Left kidney (tissue), 2 donors: Measurements from ENCODE around the gene SERINC5. TPM values are rescaled to one million over a fixed set of nuclear protein-coding genes. Genes with fewer than 3 reads are reported as not detected.
A peak's percentile ranks its signal among the peaks of the same experiment; 100 is the strongest.

Experiments
- DNase-seq: peaks from one replicate; pipeline ENCODE4 v3.0.0-alpha.2; 2013
- polyA plus RNA-seq: library from polyadenylated mRNA; unstranded; fragments of 120-200 nt; gene quantifications from one replicate; pipeline ENCODE4 v1.2.1, GENCODE V29; 2013; ENCODE audit not compliant: insufficient read length

SERINC5 gene
- polyA plus RNA-seq, 1 donor, result 58.5 TPM

DNA sequence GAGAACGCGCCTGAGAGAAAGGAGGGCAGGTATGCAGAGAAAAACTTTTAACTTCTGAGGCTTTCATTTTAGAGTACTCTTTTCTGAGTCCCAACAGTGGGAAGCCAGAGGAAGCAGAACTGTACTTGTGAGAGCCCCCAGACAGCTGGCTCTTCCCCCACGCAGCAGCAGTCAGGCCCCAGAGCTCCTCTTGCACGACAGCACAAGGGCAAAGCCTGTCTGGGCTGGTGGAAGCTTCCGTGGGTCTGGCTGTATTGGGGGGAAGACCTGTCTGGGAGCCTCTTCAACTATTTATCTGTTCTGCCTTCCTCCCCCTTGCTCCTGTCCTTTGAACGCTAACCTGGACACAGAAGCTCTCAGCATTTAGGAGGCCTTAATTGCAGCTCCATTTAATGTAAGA, 152.5 kb downstream of the SERINC5 start:
- no peak for DNase-seq

DNA sequence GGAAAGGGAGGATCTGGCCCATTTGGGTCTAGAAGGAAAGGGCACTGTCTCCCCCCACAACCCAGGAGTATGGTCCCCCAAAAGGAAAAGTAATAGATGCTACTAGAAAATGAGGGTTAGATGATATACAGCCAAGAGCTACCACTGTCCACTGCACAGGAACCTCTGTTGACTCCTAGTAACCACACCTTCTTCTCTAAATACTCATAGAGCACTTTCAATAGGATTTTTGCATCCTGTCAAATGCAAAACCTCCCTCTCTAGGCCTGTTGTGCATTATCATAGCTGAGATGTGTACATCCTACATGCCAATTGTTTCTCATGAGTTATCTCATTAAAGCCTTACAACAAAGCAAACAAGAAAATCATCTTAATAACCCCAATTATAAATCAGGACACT, 153.9 kb downstream of the SERINC5 start:
- DNase-seq, result no peak

DNA sequence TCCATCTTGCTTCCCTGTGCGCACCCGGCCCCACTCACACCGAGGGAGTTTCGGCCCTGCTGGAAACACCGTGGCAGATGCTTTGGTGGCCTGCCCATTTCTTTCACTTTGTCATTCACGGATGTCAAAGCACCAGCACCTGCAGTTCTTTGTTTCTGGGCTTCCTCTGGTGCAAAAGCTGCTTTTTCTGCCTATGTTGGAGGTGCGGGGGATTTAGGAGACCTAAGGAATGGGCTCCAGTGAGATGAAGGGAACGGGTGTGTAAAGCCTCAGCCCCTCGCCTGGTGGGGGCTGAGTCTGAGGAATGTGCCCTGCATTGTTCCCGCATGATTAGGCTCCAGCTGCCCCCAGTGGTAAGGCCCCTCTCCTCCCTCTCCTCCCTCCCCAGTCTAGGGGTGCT, 158.4 kb downstream of the SERINC5 start:
- no peak for DNase-seq

- DNase-seq, result no peak
These were observed 161.6 kb downstream of the SERINC5 start for GRCh38 chr5:80094236-80094738.

DNA sequence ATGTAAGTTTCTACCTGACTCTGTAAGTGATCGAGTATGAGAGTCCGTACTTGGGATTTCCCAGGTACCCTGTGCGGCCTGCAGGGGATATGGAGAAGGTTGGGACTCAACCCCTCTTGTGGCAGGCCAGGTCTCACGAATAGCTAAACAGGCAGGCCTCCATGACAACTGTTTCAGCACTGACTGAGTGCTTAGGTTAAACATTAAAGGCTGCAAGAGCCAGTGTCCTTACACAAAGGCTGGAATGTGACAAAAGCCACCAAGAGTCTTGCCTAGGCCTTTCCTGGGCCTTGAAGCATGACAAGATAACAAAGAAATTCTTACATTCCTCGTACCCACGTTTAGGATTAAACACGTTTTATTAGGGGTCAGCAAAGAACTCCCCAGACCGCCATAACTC, 162.1 kb downstream of the SERINC5 start:
- DNase-seq, result peak; percentile 60

DNA sequence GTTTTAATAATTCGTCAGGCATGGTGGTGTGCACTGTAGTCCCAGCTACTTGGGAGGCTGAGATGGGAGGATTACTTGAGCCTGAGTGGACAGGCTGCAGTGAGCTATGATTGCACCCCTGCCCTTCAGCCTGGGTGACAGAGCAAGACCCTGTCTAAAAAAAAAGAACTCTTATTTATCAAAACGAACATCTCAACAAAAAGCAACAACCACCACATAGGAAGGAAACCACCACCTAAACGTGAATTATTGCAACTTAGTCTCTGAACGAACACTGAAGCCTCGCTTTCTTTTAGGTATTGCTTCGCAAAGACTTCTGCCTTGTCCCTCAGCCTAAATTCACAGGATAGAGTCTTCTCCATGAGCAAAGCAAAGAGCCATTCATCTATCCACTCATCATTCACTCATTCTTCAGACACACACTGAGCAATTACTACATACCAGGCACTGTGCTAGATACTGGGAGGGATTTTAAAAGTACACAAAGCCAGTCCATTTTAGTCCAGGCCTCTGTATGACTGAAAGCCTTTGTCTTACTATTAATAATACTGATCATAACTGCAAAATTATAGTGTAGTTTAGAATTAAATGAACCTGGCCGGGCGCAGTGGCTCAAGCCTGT, 163.3 kb downstream of the SERINC5 start:
- no peak for DNase-seq

DNA sequence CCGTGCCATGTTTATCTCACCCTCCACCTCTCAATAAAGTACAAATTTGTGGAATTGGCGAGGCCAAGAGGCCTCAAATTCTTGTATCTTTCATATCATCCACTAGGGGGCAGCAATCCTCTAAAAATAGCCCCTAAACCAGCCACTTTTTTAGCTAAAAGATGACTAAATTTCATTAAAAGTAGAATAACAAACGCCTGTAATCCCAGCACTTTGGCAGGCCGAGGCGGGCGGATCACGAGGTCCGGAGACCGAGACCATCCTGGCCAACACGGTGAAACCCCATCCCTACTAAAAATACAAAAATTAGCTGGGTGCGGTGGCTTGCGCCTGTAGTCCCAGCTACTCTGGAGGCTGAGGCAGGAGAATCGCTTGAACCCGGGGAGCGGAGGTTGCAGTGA, 164.1 kb downstream of the SERINC5 start:
- DNase-seq, result peak; percentile 68

- DNase-seq, result no peak
These were observed 165.0 kb downstream of the SERINC5 start for GRCh38 chr5:80090884-80091166.

- DNase-seq, result peak; percentile 61
These were observed 172.6 kb downstream of the SERINC5 start for GRCh38 chr5:80083101-80083890.

GRCh38 chr5:80082731-80083100, 173.1 kb downstream of the SERINC5 start:
- DNase-seq, result peak; percentile 78

- no peak for DNase-seq
These were observed 173.6 kb downstream of the SERINC5 start for GRCh38 chr5:80082281-80082680.

GRCh38 chr5:80078921-80079320, 176.9 kb downstream of the SERINC5 start:
- DNase-seq, result no peak

DNA sequence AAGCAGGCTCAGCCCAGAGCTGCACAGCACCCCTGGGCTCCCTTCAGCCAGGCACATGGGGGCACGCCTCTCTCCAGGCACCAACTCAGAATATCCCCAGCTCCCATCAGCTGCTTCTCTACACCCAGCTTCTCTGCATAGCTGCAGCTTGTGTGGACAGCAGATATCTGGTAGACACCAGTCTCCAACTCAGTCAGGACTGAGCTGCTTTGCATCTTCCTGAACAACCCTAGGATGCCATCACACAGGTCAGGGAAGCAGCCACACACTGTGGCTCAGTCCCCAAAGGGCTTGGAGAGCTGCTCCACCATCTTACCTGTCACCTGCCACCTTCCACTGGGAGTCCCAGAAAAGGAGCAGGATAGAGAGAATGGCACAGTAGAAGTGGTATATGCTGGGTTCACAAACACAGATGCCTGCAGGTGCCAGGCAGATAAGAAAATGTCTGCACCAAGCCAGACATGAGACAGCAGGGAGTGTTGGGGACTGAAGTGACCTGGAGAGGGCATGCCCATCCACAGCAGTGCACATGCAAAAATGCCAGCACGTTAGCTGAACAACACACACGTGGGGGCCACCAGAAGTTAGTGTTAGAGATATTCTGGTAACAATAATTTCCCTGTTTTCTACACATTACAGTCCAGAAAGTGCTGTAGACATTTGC, 178.7 kb downstream of the SERINC5 start:
- DNase-seq, result no peak

GRCh38 chr5:80076131-80077050, 179.5 kb downstream of the SERINC5 start:
- no peak for DNase-seq

DNA sequence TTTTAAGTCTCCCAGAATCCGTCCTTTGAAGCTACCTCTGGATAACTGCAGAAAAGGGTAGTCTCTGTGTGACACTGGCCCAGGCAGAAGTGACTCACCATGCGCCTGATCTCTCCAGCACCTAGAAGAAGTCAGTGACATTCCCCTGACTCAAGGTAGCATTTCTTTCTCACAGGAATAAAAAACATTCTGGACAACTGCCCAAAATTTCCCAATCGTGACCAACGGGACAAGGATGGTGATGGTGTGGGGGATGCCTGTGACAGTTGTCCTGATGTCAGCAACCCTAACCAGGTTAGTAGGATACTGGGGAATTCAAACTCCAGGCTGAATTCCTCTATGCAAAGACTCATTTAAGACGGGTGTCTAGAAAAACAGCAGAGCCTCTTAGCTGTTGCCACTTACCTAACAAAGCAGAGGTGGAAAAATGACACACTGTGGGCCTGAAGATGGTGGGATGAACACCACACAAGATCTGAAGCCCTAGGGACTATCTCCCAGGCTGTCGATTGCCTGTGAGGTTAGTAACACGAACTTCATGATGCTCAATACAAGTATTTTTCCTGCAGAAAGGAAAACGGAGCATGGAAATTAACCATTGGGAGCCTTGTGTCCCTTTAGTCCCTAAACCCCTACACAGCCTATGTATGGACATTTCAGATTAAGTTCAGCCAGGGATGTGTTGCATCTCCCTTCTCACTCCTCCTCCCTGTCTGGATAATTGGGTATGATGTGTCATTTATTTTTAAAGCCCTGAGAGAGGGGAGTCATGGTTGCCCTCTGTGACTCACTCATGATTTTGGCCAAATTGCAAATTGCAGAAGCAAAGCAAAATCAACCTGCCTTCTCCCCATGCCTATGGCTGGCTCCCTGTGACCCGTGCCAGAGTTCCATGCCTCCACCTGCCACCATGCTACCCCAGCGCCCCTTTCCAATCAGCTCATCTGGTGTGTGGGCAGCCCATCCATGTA, 183.5 kb downstream of the SERINC5 start:
- no peak for DNase-seq

GRCh38 chr5:80071510-80072021, 184.3 kb downstream of the SERINC5 start:
- DNase-seq, result no peak

DNA sequence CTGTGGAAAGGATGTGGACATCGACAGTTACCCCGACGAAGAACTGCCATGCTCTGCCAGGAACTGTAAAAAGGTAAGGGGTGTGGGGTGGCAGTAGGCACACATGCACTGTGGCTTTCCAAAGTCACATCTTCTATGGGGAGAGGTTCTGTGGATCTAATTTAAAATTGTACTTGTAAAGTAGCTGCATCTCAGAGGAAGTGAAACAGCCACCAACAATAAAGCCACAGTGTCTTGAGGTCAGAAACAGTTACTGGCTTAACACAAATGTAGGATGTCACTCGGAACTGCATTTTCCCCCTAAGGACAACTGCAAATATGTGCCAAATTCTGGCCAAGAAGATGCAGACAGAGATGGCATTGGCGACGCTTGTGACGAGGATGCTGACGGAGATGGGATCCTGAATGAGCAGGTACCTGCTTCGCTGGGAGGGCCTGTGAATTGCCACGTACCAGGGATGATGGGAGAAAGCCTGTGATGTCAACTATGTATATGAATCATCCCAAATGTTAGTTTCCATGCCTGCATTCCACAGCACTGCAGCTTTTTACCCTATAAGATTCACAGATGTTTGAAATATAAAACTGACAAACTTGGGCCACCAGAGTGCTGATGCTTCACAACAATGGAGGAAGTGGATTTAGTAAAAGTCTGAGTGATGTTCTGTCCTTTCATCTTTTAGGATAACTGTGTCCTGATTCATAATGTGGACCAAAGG, 185.4 kb downstream of the SERINC5 start:
- DNase-seq, result no peak

GRCh38 chr5:80069918-80070318, 185.9 kb downstream of the SERINC5 start:
- DNase-seq, result no peak

GRCh38 chr5:80069251-80069800, 186.5 kb downstream of the SERINC5 start:
- DNase-seq, result no peak

DNA sequence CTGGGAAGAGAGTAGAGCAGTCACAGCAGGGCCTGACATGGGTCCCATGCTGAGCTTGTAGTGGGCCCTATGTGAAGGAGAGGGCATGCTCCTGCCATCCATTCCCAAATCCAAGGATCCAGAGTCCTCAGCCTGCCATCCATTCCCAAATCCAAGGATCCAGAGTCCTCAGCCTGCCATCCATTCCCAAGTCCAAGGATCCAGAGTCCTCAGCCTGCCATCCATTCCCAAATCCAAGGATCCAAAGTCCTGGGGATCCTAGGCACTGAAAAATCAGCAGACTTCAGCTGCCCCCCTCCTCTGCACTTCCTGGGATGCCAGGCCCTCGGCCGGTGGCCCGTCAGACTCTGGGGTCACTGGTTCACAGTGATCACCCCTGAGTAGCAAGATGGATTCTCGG, 187.1 kb downstream of the SERINC5 start:
- DNase-seq, result no peak
